Dedifferentiated amniotic fluid mesenchymal stem cell (primary cell): ENCODE measurements around the gene SEC61A1.

ENCODE experiments used
- DNase-seq: peaks from one replicate; pipeline ENCODE4 v3.0.0-alpha.2; 2016; ENCODE audit errors: extremely low spot score

SEC61A1 gene

DNA sequence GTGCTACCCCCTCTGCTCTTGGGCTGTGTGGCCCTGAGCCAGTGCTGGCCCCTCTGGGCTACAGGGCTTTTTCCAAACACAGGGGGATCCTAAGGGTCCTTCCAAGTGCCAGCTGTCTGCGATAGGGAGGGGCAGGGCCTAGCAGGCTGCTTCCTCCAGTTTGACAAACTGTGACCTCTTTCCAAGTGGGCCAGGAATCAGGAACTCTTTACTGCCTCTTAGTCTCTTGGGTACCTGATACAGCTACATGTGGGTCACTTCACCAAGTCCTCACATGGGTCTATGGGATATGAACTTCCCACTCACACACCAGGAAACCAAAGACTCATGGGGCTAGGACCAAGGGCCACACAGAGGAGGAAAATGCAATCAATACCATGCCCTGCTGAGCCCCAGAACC lies 25.4 kb downstream of the SEC61A1 start:
- no peak for DNase-seq

DNA sequence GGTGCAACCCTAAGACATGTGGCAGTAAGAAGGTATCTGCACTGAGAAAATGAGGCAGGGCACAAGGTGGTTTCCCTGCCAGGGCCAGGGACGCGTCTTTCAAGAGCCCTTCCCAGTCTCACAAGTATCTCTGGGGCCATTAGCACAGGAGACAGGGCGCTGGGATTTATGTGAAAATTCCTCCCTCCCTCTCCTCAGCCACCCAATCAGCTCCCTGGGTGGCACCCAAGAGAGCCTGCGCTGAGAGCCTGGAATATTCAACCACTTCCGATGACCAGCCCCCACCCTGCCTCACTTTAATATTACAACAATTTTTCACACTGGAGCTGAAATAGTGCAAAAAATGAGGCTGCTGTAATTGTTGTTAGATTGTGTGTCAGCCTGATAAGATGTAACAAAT lies 26.1 kb downstream of the SEC61A1 start:
- DNase-seq: no peak

DNA sequence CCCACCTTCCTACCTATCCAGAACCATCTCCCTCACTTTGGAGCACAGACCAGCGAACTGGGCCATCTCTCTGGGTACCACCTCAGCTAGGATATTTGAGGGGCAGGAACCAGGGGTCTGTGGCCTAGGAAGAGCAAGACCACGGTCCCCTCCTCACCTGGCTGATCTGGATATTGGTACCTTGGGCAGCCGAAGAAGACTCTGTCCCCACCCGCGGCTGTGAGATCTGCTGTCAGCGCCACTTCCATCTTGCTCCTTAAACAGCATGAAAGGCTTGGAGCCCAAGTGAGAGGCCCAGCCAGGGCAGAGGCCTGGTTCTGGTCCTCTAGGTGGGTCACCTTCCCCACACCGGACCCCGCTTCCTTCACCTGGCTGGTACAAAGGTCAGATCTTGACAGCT lies 26.6 kb downstream of the SEC61A1 start:
- no peak for DNase-seq

DNA sequence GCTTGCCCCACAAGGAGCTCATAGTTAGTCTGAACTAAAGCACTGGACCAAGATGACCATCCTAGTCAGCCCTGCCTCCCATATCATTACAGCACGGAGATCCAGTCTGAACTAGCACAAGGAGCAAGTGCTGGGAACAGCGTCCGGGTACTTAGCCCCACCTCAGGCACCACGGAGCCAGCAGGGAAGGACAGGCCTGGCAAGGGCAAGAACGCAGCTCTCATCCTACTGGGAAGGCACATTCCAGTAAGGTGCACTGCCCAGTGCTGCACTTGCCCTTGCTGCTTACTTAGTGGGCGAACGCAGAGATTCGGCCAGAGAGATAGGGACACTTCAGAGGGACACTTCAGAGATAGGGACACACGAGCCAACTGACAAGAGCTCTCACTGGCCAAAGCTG lies 27.6 kb downstream of the SEC61A1 start:
- DNase-seq: no peak

DNA sequence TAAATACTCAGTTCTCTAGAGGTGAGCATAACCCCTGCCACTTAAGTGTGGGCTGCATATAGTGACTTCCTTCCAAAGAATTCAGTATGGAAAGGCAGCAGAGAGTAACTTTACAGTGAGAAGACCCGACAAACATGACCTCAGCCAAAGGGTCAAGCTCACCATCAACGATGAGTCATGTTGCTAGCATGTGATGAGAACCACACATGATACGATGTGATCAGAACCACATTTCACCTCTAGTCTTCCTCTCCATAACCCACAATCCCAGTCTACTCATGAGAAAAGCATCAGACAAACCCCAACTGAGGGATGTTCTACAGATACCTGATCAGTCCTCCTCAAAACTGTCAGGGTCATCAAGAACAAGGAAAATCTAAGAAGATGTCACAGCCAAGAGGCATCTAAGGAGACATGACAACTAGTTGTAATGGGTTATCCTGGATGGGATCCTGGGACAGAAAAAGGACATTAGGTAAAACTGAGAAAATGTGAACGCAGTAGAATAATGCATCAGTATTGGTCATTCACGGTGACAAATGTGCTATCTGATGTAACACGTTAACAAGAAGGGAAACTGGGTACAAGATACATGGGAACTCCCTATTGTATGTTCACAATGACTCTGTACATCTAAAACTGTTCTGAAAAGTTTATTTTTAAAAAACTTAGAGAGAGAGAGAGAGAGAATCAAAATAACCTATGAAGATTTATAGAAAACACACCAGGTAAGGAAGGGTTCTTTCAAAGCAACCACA lies 28.3 kb downstream of the SEC61A1 start:
- no peak for DNase-seq

DNA sequence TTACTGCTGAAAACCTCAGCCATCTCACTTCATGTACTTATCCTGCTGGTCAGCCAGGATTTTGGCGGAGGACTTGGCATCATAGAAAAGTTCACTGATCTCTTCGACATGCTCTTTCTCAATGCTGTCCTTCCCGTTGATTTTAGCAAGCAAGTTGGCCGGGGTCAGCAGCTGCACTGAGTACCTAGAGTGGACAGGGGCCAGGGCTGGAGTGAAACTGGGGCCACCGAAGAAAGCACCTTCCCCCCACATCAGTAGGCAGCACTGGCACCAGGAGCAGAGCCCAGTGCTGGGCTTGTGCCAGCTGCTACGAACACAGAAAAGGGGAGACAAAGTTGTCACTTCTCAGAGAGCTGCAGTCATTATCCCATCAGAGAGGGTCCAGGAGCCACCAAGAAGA lies 29.0 kb downstream of the SEC61A1 start:
- no peak for DNase-seq

DNA sequence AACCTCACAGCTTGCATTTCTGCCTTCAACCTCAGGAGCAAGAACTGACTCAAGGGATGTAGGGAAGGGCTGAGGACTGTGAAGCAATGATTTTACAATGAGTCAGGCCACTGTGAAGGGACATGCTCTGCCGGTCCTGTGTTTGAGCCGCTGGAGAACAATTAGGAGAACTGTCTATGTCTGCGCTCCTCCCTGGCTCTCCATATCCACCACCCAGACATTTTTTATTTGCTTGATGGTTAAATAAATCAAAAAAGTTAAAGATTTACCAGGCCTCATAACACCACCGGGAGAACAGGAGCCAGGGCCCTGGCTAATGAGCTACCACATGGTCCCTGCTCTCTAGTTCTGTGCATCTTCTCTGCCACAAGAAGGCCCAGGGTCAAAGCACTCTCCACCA lies 29.6 kb downstream of the SEC61A1 start:
- DNase-seq: no peak

DNA sequence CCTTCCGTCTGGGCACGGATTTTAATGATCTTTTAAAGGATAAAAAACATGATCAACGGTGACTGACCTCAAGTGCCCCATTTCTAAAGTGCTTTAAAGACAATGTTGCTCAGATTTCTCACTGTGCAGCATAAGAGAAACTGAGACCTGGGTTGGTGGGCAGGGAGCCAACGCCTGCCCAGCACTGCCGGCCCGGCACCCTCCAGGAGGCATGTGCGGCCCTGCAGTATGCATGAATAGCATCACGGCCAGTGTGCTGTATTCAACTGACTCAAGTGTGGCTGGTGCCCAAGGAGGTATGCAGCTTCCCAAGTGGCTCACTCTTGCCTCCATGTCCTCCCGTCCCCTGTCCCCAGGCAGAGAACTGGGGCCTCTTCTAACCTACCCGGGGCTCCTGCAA lies 30.3 kb downstream of the SEC61A1 start:
- no peak for DNase-seq

DNA sequence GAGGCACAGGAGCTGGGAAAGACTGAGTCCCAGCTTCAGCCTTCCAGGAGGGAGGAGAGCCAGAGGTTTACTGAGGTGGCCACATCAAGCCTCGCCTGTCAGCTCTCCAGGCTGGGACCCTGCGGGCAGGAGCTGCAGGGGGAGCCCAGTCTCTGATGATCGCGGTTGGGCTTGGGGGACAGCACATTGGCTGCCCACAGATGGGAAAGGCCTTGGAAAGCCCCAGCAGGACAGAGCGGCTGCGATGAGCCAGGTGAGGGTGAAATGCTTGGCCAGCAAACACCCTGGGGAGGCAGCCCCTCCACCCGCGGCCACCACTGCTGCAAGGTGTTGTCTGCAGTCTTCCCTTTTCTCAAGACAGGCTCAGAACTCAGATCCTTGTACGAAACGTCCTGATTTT lies 31.2 kb downstream of the SEC61A1 start:
- no peak for DNase-seq

DNA sequence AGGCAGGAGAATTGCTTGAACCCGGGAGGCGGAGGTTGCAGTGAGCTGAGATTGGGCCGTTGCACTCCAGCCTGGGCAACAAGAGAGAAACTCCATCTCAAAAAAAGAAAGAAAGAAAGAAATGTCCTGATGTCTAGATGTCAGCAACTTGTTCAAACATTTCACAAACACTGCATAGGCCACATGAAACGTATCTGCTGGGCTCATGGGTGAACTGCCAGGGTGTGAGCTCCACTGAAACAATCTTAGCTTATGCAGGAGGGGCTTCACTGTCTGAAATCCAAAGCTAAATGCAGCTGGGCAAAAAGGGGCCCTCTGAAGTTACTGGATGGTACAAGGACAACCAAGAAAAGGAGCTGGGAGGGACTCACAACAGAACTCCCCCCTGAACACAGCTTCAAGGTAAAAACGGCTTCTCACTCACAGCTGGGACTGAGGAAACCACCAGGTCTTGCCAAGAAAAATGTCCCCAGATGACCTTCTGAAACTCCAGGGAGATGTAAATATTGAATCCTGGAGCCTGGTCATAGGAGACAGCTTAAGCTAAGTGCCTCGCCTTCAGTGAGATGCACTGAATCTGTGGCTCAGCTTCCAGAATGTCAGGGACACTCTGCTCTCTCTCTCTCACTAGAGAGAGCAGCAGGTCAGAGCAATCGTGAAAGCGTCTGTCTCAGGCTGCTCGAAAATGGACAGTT lies 31.9 kb downstream of the SEC61A1 start:
- peak; percentile 22 for DNase-seq

DNA sequence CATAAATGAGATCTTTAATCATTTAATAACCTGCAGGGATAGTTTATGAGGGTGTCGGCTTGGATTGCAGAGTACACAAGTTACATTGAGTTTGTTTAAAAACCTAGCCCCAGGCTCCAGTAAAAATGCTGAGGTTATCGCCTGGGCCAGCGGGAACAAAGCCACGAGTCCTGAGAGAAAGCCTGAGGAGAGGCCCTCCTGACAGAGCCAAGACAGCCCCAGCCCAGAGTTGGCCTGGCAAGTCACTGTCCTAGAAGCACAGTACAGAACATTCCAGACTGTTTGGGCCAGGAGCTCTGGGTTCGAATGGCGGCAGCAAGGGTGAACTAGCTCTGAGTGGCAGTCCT lies 32.4 kb downstream of the SEC61A1 start:
- DNase-seq: no peak

DNA sequence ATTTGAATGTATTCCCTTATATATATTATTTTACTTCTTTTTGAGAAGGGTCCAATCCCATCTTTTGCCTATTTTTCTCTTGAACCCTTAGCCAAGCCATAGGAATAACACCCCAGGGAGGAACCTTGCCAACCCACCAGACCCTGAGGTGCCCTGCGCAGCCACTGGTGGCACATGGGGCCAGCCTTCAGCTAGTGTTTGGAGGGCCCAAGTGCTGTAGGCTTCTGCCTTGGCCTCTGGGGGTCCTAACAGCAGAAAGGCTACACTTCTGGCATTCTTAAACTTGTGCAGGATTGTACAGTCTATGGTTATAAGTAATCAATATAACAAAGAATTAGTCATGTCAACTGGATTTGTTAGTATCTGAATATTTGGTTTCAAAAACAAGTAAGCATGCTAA lies 36.9 kb downstream of the SEC61A1 start:
- DNase-seq: no peak

DNA sequence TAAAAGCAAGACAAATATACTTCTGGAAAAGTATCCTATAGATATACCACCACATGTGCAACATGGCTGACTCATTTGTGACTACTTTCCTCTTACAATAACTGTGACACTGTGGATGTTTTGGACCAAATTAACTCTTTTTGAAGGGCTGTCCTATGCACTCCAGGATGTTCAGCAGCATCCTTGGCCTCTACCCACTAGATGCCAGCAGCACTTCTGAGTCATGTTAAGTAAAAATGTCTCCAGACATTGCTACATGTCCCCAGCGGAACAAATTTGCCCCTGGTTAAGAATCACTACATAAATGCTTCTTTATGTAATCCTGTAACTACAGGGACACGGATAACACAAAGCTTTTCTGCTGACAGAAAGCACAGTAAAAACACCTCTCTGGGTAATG lies 39.3 kb downstream of the SEC61A1 start:
- no peak for DNase-seq

DNA sequence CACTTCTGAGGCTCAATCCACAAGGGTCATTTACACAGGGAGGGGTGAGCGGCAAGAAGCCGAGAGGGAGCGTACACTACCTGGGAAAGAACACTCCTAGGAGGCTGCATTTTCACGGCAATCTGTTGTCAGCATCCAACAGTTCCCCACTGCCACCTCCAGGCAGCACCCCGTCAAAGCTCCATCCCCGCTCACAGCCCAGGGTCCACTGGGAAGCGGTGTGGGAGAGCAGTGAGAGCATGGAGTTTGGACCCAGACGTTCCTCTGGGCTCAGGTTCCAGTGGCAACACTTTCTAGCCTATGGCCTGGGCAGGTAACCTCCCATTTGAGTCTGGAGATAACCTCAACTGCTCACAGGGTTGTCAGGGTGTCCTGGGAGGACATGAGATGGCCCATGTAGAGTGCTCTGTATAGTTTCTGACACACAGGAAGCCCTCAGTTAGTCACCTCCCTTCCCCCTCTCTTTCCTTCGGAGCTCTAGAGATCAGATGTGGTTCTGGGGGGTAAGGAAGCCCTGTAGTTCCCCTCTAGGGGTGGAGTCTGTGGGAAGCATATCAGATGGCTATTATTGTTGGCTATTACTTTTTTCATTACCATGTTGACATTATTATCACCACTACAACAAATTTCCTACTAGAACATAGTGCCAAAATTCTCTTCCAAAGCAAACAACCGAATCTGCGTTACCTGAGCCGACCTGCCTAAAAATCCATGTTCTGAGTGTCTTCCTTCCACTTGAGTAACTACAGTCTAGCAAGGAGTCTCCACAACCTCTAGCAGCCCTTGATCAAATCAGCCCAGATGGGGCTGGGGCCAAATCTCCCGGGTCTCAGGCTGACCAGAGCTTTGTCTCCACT lies 42.3 kb downstream of the SEC61A1 start:
- DNase-seq: no peak

DNA sequence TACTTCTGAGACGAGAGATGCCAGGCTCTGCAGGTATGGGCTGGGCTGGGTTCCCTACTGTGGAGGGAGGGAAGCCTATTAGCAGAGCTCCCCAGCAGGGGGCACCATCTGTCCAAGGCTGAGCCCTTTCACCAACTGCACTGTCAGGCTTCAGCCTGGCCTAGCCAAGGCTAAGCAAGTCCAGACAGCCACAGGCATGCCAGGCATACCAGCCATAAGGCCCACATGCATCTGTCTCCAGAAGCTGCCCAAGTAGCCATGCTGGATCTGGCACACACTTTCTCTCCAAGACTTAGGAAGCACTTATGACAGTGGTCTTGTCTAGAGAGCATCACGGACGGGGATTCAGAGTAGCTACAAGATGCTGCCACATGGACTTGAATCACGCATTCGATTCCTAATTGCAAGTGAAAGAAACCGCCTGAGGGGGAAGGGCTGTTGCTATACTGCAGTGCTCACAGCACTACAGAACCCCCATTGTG lies 43.0 kb downstream of the SEC61A1 start:
- DNase-seq: peak; percentile 92

DNA sequence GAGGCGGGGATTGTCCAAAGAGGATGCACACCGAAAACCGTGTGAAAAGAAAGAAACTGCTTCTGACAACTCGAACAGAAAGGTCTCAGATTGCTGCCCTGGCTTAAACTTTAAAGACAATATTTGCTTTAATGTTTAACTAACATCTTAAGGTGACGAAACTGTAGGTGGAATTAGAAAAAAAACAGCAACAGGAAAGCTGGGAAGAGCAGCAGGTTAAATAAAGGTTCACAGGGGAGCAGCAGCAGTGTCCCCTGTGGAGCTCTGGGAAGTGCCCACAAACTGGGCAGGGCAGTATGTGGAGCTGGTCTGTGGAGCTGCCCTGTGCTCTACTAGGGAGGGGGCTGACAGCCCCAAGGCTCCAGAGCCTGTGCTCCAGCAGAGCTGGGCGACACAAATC lies 46.0 kb downstream of the SEC61A1 start:
- no peak for DNase-seq

DNA sequence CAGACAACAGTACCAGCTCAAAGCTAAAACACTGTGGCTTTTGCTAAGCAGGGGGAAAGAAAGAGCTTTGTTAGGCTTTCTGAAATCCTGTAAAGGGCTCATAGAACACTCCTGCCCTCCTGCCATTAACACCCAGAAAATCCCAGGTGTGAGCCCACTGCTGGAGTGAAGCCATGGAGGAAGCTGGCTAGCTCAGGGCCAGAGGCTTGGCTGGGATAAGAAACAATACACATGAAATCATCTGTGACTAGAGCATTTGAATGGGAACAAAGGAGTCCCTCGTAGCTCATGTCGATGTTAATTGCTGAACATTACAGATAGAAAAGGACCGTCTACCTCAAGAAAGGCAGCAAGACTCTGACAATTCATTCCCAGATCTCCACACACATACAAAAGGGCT lies 47.9 kb downstream of the SEC61A1 start:
- DNase-seq: no peak

DNA sequence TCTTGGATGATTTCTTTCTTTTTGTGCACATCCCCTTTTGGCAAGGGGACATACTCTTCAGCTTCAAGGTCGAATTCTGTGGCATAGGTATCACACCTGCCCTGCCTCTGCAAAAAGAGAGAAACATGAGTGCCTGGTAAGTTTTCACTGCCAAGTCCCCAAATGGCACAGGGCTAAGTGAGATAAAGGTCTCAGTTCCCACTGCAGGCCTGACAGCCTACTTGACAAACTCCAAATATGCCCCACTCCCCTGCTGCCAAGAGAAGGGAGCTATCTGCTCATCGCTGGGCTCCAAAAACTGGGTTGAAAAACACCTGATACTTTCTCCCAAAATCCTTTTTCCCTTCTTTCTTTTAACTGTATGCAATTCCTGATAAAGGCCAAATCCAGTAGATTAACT lies 48.4 kb downstream of the SEC61A1 start:
- no peak for DNase-seq

DNA sequence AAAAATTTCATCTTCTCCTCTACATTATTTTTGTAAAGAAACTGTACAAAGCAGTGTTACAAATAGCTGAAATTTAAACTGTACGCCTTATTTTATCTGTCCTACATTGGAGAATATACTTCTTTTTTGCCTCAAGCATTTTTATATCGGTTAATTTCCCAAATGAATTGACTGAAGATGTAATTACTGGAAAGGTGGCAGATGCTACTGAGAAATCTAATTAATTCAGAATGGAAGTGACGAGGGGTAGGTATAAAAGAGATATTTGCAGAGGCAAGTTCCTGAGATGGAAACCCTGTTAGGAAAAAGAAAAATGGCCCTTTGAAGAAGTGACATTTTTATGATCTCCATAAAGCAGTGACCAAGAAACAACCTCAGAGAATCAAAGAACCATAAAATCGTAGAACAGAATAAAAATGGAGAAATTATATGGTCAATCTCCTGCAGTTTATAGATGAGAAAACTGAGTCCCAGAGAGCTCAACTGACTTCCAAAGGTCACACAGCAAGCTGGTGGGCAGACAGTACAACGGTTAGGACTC lies 51.0 kb downstream of the SEC61A1 start:
- DNase-seq: no peak

DNA sequence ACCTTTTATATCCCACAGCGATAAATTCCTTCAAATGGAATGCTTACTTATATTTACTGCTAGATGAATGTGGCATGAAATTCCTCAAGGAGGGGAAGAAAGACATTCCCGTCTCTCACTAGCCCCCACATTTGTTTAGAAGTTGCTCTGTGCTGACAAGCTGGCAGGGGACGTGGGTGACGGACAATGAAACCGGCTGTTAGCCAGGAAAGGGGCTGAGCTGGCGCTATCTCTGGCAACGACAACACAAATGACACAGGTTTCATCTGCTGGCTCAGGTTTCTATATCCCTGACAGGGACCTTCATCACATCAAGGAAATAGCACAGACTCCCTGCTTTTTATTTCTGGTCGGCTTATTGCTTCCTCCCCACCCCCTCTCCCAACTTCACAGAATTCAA lies 55.6 kb downstream of the SEC61A1 start:
- no peak for DNase-seq

DNA sequence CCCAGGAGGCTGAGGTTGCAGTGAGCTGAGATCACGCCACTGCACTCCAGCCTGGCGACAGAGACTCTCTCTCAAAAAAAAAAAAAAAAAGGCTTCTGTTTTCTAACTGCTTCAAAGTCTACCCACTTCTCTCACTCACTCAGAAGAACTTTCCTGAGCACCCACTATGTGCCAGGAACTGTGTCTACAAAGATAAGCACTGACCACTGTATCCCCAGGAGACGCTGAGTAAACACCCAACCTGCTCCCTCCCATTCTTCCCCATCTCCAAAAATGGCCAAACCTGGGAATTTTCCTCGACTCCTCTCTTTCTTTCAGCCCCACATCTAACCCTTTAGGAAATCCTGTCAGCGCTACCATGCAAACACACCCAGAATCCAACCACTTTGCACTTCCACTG lies 58.9 kb downstream of the SEC61A1 start:
- DNase-seq: no peak

DNA sequence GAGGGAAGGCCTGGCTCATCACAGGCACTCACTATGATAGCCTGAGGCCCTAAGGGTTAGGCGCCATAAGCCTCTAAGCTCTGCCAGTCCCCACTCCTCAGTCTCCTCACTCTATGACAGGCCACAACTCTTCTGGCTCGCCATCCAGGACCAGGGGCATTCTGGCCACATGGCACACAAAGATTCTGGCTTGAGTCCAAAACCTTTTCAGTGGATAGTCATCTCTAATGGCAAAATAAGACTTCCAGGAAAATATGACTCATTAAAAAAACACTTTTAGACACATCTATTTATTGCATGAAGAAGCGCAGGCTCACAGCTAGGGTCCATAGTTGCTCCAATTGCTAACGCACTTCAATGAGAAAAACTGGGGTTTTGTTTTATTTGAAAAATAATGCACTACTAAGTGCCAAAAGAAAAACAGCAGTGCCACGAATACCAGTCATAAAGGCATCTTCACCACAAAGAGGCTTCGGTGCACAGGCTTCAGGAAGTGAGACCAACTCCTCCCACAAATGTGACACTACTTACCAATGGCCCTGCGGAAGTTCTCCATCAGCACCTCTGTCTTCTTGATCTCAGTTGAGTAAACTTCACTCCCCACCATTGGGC lies 60.2 kb downstream of the SEC61A1 start:
- peak; percentile 84 for DNase-seq
